ENCODE measurements around the gene PRCP.

PRCP gene

GRCh38 chr11:82775736-82776346, 124.4 kb downstream of the PRCP start:
- DNase-seq, result no peak

GRCh38 chr11:82775218-82775617, 125.0 kb downstream of the PRCP start:
- no peak for DNase-seq

Data from CD4-positive, alpha-beta T cell treated with Interleukin-15 for 1 hour (primary cell).